ENCODE results near the gene MGRN1. TPM values are rescaled to one million over a fixed set of nuclear protein-coding genes. Genes with fewer than 3 reads are reported as not detected.

MGRN1 gene
- total and polyA plus RNA-seq, 2 of the 13 experiments (the other 11 are each of a cell fraction or from before 2014, with no cell fraction given) = 11.9 to 12.6 TPM

DNA sequence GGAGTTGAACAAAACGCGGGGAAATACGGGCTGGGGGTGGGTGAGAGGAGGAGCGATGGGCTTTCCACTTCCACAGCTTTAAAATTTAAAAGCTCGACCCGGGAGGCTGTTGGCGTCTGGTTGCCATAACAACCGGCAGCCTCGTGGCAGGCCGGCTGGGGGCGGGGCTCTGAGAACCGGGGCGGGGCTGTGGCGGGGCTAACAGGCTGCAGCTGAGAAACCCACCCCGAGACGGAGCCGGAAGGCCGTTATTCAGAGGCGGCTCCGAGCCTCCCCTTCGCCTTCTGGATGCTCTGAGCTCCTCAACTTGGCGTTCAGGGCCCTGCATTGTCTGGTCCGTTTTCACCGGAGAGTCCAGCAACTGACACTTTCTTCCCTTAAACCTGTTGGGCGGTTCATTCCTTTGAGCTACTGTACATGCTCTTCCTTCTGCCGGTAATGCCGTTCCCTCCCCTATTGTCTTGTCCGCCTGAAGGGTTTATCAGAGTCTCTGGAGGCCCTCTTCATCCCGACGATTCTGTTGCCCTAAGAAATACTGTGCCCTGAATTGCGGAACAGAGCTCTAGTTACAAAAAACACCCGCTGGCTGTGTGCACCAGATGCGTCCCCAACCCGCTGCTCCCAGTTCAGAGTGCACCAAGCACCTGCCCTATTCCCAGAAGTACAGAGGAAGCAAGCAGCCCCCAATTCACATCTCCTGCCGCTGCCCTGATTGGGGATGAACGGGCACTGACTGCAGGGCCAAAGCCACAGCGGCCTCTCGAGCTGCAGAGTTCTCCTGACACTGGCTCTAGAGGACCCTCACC is 110.3 kb downstream of the MGRN1 start (continued):
- 0 out of 2 replicates have a peak, but pooled peaks have one; percentile 32 for TF ChIP-seq RBAK (CRISPR knock-in tag; IDR thresholded peaks at IDR 0.05)
- no peak for TF ChIP-seq CBX5 (CRISPR knock-in tag; IDR thresholded peaks at IDR 0.05; ENCODE audit: borderline replicate concordance)
- no peak for TF ChIP-seq ZNF670 (CRISPR knock-in tag; IDR thresholded peaks at IDR 0.05; ENCODE audit: borderline replicate concordance)
- peak; percentile 85 for TF ChIP-seq RFX1 (IDR thresholded peaks at IDR 0.05)
- TF ChIP-seq U2AF2 (IDR thresholded peaks at IDR 0.05; ENCODE audit: low read depth, low read length) = peak; percentile 79; the same call in 1 of the 2 replicates
- TF ChIP-seq RARG (CRISPR knock-in tag; IDR thresholded peaks at IDR 0.05; ENCODE audit: low read depth) = no peak
- TF ChIP-seq ZNF44 (CRISPR knock-in tag; IDR thresholded peaks at IDR 0.05) = no peak
- TF ChIP-seq MYPOP (CRISPR knock-in tag; IDR thresholded peaks at IDR 0.05) = peak; percentile 47; the same call in 1 of the 2 replicates
- TF ChIP-seq NCOR1 (IDR thresholded peaks at IDR 0.05; ENCODE audit: borderline replicate concordance, low read length) = no peak
- TF ChIP-seq NBN (conservative IDR thresholded peaks at IDR 0.05) = no peak
- no peak for TF ChIP-seq TRAFD1 (CRISPR knock-in tag; IDR thresholded peaks at IDR 0.05; ENCODE audit: borderline replicate concordance)
- TF ChIP-seq ZNF639 (CRISPR knock-in tag; conservative IDR thresholded peaks at IDR 0.05) = 0 out of 2 replicates have a peak, but pooled peaks have one; percentile 46
- no peak for TF ChIP-seq ZNF414 (CRISPR knock-in tag; IDR thresholded peaks at IDR 0.05)
- 0 out of 2 replicates have a peak, but pooled peaks have one; percentile 8 for TF ChIP-seq ZFX (CRISPR knock-in tag; IDR thresholded peaks at IDR 0.05; ENCODE audit: low read depth)
- TF ChIP-seq, protein P1, sequence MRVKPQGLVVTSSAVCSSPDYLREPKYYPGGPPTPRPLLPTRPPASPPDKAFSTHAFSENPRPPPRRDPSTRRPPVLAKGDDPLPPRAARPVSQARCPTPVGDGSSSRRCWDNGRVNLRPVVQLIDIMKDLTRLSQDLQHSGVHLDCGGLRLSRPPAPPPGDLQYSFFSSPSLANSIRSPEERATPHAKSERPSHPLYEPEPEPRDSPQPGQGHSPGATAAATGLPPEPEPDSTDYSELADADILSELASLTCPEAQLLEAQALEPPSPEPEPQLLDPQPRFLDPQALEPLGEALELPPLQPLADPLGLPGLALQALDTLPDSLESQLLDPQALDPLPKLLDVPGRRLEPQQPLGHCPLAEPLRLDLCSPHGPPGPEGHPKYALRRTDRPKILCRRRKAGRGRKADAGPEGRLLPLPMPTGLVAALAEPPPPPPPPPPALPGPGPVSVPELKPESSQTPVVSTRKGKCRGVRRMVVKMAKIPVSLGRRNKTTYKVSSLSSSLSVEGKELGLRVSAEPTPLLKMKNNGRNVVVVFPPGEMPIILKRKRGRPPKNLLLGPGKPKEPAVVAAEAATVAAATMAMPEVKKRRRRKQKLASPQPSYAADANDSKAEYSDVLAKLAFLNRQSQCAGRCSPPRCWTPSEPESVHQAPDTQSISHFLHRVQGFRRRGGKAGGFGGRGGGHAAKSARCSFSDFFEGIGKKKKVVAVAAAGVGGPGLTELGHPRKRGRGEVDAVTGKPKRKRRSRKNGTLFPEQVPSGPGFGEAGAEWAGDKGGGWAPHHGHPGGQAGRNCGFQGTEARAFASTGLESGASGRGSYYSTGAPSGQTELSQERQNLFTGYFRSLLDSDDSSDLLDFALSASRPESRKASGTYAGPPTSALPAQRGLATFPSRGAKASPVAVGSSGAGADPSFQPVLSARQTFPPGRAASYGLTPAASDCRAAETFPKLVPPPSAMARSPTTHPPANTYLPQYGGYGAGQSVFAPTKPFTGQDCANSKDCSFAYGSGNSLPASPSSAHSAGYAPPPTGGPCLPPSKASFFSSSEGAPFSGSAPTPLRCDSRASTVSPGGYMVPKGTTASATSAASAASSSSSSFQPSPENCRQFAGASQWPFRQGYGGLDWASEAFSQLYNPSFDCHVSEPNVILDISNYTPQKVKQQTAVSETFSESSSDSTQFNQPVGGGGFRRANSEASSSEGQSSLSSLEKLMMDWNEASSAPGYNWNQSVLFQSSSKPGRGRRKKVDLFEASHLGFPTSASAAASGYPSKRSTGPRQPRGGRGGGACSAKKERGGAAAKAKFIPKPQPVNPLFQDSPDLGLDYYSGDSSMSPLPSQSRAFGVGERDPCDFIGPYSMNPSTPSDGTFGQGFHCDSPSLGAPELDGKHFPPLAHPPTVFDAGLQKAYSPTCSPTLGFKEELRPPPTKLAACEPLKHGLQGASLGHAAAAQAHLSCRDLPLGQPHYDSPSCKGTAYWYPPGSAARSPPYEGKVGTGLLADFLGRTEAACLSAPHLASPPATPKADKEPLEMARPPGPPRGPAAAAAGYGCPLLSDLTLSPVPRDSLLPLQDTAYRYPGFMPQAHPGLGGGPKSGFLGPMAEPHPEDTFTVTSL (CRISPR knock-in tag; IDR thresholded peaks at IDR 0.05; ENCODE audit: borderline replicate concordance) = no peak
- TF ChIP-seq ZNF235 (CRISPR knock-in tag; IDR thresholded peaks at IDR 0.05; ENCODE audit: borderline replicate concordance) = no peak
- TF ChIP-seq MXI1 (IDR thresholded peaks at IDR 0.05; ENCODE audit: borderline replicate concordance, low read depth, low read length) = peak; percentile 94
- 0 out of 2 replicates have a peak, but pooled peaks have one; percentile 40 for TF ChIP-seq NRL (CRISPR knock-in tag; IDR thresholded peaks at IDR 0.05; ENCODE audit: borderline replicate concordance)

Measured in HepG2 (cell line).